ENCODE results near the gene PCNX1.

The PCNX1 gene

GRCh38 chr14:70871001-70871400 lies 36.3 kb upstream of the PCNX1 start:
- Histone ChIP-seq H3K79me2 (ENCODE audit: insufficient read depth, low read length) (no peaks in the 10 kb centered on the region), H4K20me1 (ENCODE audit: low read depth, low read length) (no peaks in the 10 kb centered on the region), H3K4me2 (ENCODE audit: low read depth, low read length, poor library complexity, severe bottlenecking) (no peak overlapping the region), H2AFZ (ENCODE audit: low read depth, low read length, severe bottlenecking) (no peak overlapping the region), H3K9me2 (replicated peaks; ENCODE audit: insufficient read depth, low read length) (no peaks in the 10 kb centered on the region), H3K36me3 (ENCODE audit: low read length) (no peaks in the 10 kb centered on the region; the same call in 1 of the 2 replicates), H3K4me3 (ENCODE audit: insufficient read depth, low read length, poor library complexity, severe bottlenecking) (no peak overlapping the region), H3K9ac (ENCODE audit: low read length) (no peak overlapping the region), H3K9me3 (ENCODE audit: insufficient read depth, low read length) (peaks cover 27% of the 10 kb centered on the region; the same call in 1 of the 2 replicates), H3K27me3 (ENCODE audit: low read length) (no peaks in the 10 kb centered on the region), H3K27ac (ENCODE audit: low read depth, low read length) (no peak overlapping the region), H3F3A (ENCODE audit: insufficient read depth) (no peaks in the 10 kb centered on the region)
- TF ChIP-seq EZH2phosphoT487 (conservative IDR thresholded peaks at IDR 0.05; ENCODE audit: low read length) (no peak), CTCF (IDR thresholded peaks at IDR 0.05; ENCODE audit: insufficient read depth, low read length, poor library complexity, severe bottlenecking) (no peak)

GRCh38 chr14:70871863-70872677 lies 35.2 kb upstream of the PCNX1 start:
- H3K27ac ChIP-seq (ENCODE audit: low read depth, low read length), result no peak overlapping the region
- peaks cover 16% of the 10 kb centered on the region; the same call in 1 of the 2 replicates for H3K9me3 ChIP-seq (ENCODE audit: insufficient read depth, low read length)
- H3K9ac ChIP-seq (ENCODE audit: low read length), result no peak overlapping the region
- H3K36me3 ChIP-seq (ENCODE audit: low read length), result no peaks in the 10 kb centered on the region
- H3K27me3 ChIP-seq (ENCODE audit: low read length), result no peaks in the 10 kb centered on the region
- H3K9me2 ChIP-seq (replicated peaks; ENCODE audit: insufficient read depth, low read length), result no peaks in the 10 kb centered on the region
- H3K4me2 ChIP-seq (ENCODE audit: low read depth, low read length, poor library complexity, severe bottlenecking), result no peak overlapping the region
- no peaks in the 10 kb centered on the region for H4K20me1 ChIP-seq (ENCODE audit: low read depth, low read length)
- H3K79me2 ChIP-seq (ENCODE audit: insufficient read depth, low read length), result no peaks in the 10 kb centered on the region
- no peak overlapping the region for H2AFZ ChIP-seq (ENCODE audit: low read depth, low read length, severe bottlenecking)
- TF ChIP-seq EZH2phosphoT487 (conservative IDR thresholded peaks at IDR 0.05; ENCODE audit: low read length), result no peak
- TF ChIP-seq CTCF (IDR thresholded peaks at IDR 0.05; ENCODE audit: insufficient read depth, low read length, poor library complexity, severe bottlenecking), result no peak
- H3F3A ChIP-seq (ENCODE audit: insufficient read depth), result no peaks in the 10 kb centered on the region
- no peak overlapping the region for H3K4me3 ChIP-seq (ENCODE audit: insufficient read depth, low read length, poor library complexity, severe bottlenecking)

- Histone ChIP-seq H3K9me2 (replicated peaks; ENCODE audit: insufficient read depth, low read length) (no peaks in the 10 kb centered on the region), H4K20me1 (ENCODE audit: low read depth, low read length) (no peaks in the 10 kb centered on the region), H3K79me2 (ENCODE audit: insufficient read depth, low read length) (no peaks in the 10 kb centered on the region), H2AFZ (ENCODE audit: low read depth, low read length, severe bottlenecking) (no peak overlapping the region), H3F3A (ENCODE audit: insufficient read depth) (no peaks in the 10 kb centered on the region), H3K36me3 (ENCODE audit: low read length) (no peaks in the 10 kb centered on the region), H3K27ac (ENCODE audit: low read depth, low read length) (no peak overlapping the region), H3K9me3 (ENCODE audit: insufficient read depth, low read length) (peaks cover 12% of the 10 kb centered on the region; the same call in 1 of the 2 replicates), H3K4me3 (ENCODE audit: insufficient read depth, low read length, poor library complexity, severe bottlenecking) (no peak overlapping the region), H3K9ac (ENCODE audit: low read length) (no peak overlapping the region), H3K4me2 (ENCODE audit: low read depth, low read length, poor library complexity, severe bottlenecking) (no peak overlapping the region), H3K27me3 (ENCODE audit: low read length) (no peaks in the 10 kb centered on the region)
- TF ChIP-seq CTCF (IDR thresholded peaks at IDR 0.05; ENCODE audit: insufficient read depth, low read length, poor library complexity, severe bottlenecking), result no peak
- TF ChIP-seq EZH2phosphoT487 (conservative IDR thresholded peaks at IDR 0.05; ENCODE audit: low read length), result no peak
These were observed 34.6 kb upstream of the PCNX1 start for GRCh38 chr14:70872678-70873020.

Data from SU-DHL-6 (cell line).